ENCODE data around the gene FER.

Gene FER

GRCh38 chr5:109146591-109146990 lies 398.9 kb downstream of the FER start:
- TF ChIP-seq CTCF (IDR thresholded peaks at IDR 0.05; ENCODE audit: low read depth, low read length, missing control alignments) = no peak

GRCh38 chr5:109152565-109152964 lies 404.9 kb downstream of the FER start:
- DNase-seq (ENCODE audit: low read depth) = no peak
- H3K4me3 ChIP-seq (ENCODE audit: low read depth, low read length) = no peak overlapping the region
- TF ChIP-seq CTCF (IDR thresholded peaks at IDR 0.05; ENCODE audit: low read depth, low read length, missing control alignments) = no peak

More at GRCh38 chr5:109146591-109146990, 398.9 kb downstream of the FER start:
- no peak for DNase-seq (ENCODE audit: low read depth)
- H3K4me3 ChIP-seq (ENCODE audit: low read depth, low read length) = no peak overlapping the region

GRCh38 chr5:109155625-109156024 lies 407.9 kb downstream of the FER start:
- DNase-seq (ENCODE audit: low read depth) = no peak
- TF ChIP-seq CTCF (IDR thresholded peaks at IDR 0.05; ENCODE audit: low read depth, low read length, missing control alignments) = no peak

GRCh38 chr5:109156885-109157284 lies 409.2 kb downstream of the FER start:
- H3K4me3 ChIP-seq (ENCODE audit: low read depth, low read length) = no peak overlapping the region
- TF ChIP-seq CTCF (IDR thresholded peaks at IDR 0.05; ENCODE audit: low read depth, low read length, missing control alignments) = no peak
- DNase-seq (ENCODE audit: low read depth) = no peak

More at GRCh38 chr5:109155625-109156024, 407.9 kb downstream of the FER start:
- H3K4me3 ChIP-seq (ENCODE audit: low read depth, low read length) = no peak overlapping the region

- no peak overlapping the region for H3K4me3 ChIP-seq (ENCODE audit: low read depth, low read length)
- DNase-seq (ENCODE audit: low read depth) = no peak
- TF ChIP-seq CTCF (IDR thresholded peaks at IDR 0.05; ENCODE audit: low read depth, low read length, missing control alignments) = no peak
Measured at GRCh38 chr5:109160468-109160867, 412.8 kb downstream of the FER start.

- DNase-seq (ENCODE audit: low read depth) = no peak
- no peak overlapping the region for H3K4me3 ChIP-seq (ENCODE audit: low read depth, low read length)
- no peak for TF ChIP-seq CTCF (IDR thresholded peaks at IDR 0.05; ENCODE audit: low read depth, low read length, missing control alignments)
Measured at GRCh38 chr5:109161914-109162683, 414.4 kb downstream of the FER start.

- TF ChIP-seq CTCF (IDR thresholded peaks at IDR 0.05; ENCODE audit: low read depth, low read length, missing control alignments) = no peak
Measured at GRCh38 chr5:109163336-109163735, 415.6 kb downstream of the FER start.

More at GRCh38 chr5:109163336-109163735, 415.6 kb downstream of the FER start:
- no peak overlapping the region for H3K4me3 ChIP-seq (ENCODE audit: low read depth, low read length)
- no peak for DNase-seq (ENCODE audit: low read depth)
